GM12874 (cell line): ENCODE results near the gene SEMA3C.

ENCODE experiments used
- TF ChIP-seq, protein P1 (sequence below): IDR thresholded peaks from 2 replicates; pipeline ENCODE4 v1.5.1; 2011; ENCODE audit warnings: low read depth, mild to moderate bottlenecking, control low read depth, low read length, moderate library complexity; ENCODE audit not compliant: insufficient read depth

Gene SEMA3C

DNA sequence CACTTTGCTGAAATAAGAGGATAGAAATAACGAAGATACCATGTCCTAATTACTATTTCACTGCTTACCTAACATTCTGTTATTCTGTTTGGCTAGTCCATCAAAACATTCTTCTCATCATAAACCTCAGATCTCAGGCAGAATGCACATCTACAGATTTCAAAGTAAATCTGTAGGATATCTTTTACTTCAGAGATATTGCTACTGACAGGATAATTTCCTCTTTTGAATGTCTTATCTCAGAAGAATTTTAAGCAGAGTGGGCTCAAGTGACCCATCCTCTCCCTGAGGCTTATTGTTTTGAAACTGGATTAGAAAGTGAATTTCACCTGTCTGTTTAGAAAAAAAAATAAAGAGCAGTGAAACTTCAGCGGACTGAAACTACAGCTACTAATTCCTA lies 83.6 kb downstream of the SEMA3C start:
- TF ChIP-seq, protein P1, sequence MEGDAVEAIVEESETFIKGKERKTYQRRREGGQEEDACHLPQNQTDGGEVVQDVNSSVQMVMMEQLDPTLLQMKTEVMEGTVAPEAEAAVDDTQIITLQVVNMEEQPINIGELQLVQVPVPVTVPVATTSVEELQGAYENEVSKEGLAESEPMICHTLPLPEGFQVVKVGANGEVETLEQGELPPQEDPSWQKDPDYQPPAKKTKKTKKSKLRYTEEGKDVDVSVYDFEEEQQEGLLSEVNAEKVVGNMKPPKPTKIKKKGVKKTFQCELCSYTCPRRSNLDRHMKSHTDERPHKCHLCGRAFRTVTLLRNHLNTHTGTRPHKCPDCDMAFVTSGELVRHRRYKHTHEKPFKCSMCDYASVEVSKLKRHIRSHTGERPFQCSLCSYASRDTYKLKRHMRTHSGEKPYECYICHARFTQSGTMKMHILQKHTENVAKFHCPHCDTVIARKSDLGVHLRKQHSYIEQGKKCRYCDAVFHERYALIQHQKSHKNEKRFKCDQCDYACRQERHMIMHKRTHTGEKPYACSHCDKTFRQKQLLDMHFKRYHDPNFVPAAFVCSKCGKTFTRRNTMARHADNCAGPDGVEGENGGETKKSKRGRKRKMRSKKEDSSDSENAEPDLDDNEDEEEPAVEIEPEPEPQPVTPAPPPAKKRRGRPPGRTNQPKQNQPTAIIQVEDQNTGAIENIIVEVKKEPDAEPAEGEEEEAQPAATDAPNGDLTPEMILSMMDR: no peak

DNA sequence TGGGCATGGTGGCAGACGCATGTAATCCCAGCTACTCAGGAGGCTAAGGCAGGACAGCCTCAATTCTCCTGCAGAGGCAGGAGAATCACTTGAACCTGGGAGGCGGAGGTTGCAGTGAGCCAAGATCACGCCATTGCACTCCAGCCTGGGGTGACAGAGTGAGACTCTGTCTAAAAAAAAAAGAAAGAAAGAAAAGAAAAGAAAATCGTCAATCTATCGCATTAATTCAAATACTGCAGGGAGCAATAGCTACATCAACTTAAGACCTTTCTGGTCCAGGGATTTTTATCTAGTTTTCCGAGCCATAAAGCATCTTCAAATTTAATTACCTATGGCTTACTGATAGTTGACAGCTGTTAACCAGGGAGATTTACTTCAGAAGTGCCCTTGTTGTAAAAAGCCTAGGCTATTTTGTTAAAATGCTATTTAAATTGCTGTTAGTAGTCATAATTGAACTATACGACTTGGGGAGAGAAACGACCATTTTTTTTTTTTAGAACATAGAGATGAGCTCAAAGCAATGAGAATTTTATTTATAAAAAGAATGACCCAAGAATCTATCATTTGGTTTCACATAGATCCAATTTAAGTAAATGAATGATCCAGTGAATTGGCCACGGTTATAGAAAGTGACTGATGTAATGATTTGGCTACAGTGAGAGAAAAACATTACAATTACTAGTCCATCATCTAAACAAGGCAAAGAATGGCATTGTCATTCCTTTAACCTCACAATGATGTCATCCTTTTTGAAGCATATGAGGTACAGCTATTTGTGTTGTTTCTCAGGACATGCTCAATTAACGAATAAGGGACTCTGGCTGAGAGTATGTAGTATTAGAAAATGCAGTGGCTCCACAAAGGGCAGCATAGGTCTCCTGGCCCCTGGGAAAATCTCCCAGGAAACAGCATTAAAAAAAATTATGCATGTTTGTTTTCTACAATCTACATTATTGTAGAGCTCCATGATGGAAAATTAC lies 85.3 kb downstream of the SEMA3C start:
- TF ChIP-seq, protein P1: no peak

DNA sequence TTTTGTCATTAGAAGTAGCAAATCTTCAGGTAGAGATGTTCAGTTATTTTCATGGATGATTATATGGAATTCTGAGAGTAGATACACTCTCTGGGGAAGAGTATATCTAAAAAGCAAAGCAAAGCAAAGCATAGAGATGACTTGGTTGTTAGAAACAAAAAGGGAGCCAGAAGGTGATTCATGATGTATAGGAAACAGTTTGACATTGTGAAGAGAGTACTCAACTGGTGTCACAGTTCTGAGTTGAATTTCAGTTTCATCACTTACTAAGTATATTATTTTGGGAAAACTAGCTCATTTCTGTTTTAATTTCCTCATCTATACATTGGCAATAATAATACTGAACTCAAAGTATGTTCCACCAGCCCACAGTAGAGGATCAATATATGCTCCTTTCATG lies 86.8 kb downstream of the SEMA3C start:
- TF ChIP-seq, protein P1: no peak

DNA sequence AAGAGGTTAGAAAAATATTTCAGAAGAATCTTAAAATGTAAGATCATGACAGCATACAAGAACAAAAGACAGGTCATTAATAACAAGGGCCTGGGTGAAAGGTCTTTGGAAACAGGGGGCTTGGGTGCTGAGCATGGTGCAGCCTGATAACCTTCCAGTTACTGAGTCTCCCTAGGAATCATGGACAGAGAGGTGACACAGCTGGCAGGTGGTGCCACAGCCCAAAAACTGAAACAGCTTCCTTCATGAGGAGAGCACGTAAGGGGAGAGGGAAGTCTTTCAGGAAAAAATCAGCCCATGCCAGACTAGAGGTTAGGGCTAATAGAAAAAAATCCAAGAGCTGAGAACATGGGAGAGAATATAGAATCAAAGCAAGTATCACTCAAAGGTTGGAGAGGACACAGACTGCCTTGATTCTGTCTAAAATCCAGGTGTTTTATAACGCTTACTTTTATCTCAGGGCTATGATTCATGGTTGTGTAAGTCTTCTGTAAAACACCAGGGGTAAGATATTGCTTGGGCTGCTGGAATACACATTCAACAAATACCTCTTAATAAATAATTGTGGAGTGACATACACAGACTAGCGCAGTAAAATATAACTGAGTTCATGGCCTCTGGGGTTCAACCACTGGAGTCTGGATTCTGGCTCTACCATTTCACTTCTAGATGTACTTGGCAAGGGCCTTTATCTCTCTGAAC lies 88.1 kb downstream of the SEMA3C start:
- TF ChIP-seq, protein P1: no peak

DNA sequence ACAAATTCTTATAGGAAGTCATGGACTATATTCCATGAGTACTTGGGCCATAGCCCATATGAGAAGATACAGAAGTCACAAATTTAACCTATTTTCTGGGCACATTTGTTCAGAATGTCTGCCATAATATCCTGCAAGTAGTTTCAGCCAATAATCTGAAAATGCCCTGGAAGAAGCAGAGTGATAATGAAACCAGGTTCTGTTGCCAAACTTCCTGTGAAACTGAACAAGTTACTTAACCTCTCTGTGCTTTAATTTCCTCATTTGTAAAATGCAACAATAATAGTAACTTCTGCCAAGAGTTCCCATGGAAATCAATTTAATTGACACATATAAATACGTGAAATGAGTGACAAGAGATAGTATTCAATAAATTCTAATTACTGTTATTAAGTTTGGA lies 88.8 kb downstream of the SEMA3C start:
- TF ChIP-seq, protein P1: no peak

DNA sequence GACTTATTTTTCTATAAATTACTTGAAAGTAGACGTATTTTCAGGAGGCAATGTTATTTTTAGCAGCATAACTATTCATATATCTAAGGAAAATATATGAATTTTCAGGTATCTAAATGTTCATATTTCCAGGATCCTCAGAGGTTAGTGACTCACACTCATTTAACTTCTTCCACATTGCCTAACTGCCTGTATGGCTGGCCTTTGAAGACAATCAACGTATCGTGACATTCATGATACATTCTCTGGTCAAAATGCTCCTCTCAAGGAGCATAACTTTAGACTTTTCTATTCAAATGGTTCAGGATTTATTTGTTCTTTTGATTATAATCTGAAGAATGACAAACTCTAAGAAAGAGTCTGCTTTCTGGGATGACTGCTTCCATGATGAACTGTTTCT lies 89.3 kb downstream of the SEMA3C start:
- TF ChIP-seq, protein P1: no peak

DNA sequence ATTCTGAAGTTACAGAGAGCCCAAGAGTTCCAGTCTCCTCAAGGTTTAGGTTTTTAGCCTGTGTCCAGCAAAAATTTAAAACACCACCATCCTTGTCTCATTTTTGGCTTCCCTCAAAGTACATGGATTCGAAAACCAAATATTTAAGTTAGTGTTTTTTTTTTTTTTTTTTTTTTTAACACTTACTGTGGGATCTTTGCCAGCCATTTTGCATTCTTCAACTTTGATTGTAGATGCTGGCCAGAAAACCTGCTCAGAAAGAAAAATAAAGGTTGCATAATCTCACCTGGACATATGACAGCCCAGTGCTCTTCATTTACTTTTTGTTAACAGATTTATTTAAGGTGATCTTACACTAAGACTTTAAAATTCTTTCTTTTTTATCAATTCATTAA lies 91.6 kb downstream of the SEMA3C start:
- TF ChIP-seq, protein P1: no peak
